GM12878 (cell line): Measurements from ENCODE around the gene CP. TPM values are rescaled to one million over a fixed set of nuclear protein-coding genes. Genes with fewer than 3 reads are reported as not detected.
A peak's percentile ranks its signal among the peaks of the same experiment; 100 is the strongest.

Source experiments
- ATAC-seq: fragments of 200-7000 bp; cut with Tn5 transposase; 3 replicates; pipeline ENCODE4 v1.9.1; 2020; ENCODE audit warnings: mild to moderate bottlenecking, moderate library complexity
- BruUV-seq: library from RNA; stranded (reverse); fragments of 400-500 nt; replicated peaks from 2 replicates; lab custom pipeline; 2021; lab: Mats Ljungman, UMichigan
- CTCF ChIA-PET: fragments of 300-600 bp; sonication (Branson Sonifier 250); formaldehyde crosslinking; extraction: SDS; loops from one replicate; lab custom pipeline; 2021; ENCODE audit warnings: inconsistent platforms; lab: Yijun Ruan, JAX
- POLR2A ChIA-PET: fragments of 350-600 bp; formaldehyde crosslinking; extraction: SDS; loops from one replicate; lab custom pipeline; 2021; ENCODE audit warnings: inconsistent platforms; lab: Charles Lee
- RAD21 ChIA-PET: fragments of 300-600 bp; sonication (Branson Sonifier 250); formaldehyde crosslinking; loops from one replicate; lab custom pipeline; 2023; ENCODE audit warnings: antibody characterized with exemption; ENCODE audit not compliant: unreplicated experiment; lab: Charles Lee
- SMC1A ChIA-PET: fragments of 300-600 bp; sonication (Branson Sonifier 250); formaldehyde crosslinking; loops from one replicate; lab custom pipeline; 2023; ENCODE audit not compliant: unreplicated experiment, uncharacterized antibody; lab: Charles Lee
- DNase-seq: peaks from one replicate; pipeline ENCODE4 v3.0.0-alpha.2; 2011; ENCODE audit warnings: low read depth, low spot score
- FAIRE-seq: peaks from 3 replicates; lab custom pipeline; 2011; peaks lifted over from hg19 to GRCh38; lab: Jason Lieb, UNC
- H2AFZ ChIP-seq: 2 replicates; pipeline ENCODE4 v1.6.0; 2011; ENCODE audit warnings: low read depth, low read length, control low read depth; ENCODE audit not compliant: control insufficient read depth
- H3K27ac ChIP-seq: 2 replicates; pipeline ENCODE4 v1.5.1; 2011; ENCODE audit warnings: control low read depth; ENCODE audit not compliant: control insufficient read depth, insufficient read depth
- H3K27me3 ChIP-seq, 2 experiments: replicated peaks in 1 of 2; 2 replicates each; pipeline versions ENCODE4 v1.6.0 to v1.6.1; 2011; ENCODE audit warnings: low read length in 1 of 2; ENCODE audit not compliant: control insufficient read depth in 2 of 2, insufficient read depth in 2 of 2
- H3K36me3 ChIP-seq, 2 experiments: 2 replicates each; pipeline ENCODE4 v1.5.1; 2011; ENCODE audit warnings: low read length in 1 of 2; ENCODE audit not compliant: control insufficient read depth in 2 of 2, insufficient read depth in 2 of 2
- H3K4me1 ChIP-seq: 2 replicates; pipeline ENCODE4 v1.6.1; 2011; ENCODE audit warnings: mild to moderate bottlenecking, low read length, moderate library complexity, mixed read lengths; ENCODE audit not compliant: control insufficient read depth, insufficient read depth
- H3K4me2 ChIP-seq: 2 replicates; pipeline ENCODE4 v1.6.0; 2011; ENCODE audit warnings: control low read depth; ENCODE audit not compliant: control insufficient read depth, insufficient read depth
- H3K4me3 ChIP-seq: fragments of 200-600 bp; sonication (generic); 2 replicates; pipeline ENCODE4 v1.5.1; 2016
- H3K79me2 ChIP-seq: 2 replicates; pipeline ENCODE4 v1.6.0; 2011; ENCODE audit warnings: low read length; ENCODE audit not compliant: control insufficient read depth, insufficient read depth
- H3K9ac ChIP-seq: 2 replicates; pipeline ENCODE4 v1.8.0; 2011; ENCODE audit warnings: low read length, control low read depth, mixed read lengths; ENCODE audit not compliant: control insufficient read depth, insufficient read depth
- H3K9me3 ChIP-seq: replicated peaks from 3 replicates; pipeline ENCODE4 v1.5.1; 2011; ENCODE audit warnings: mild to moderate bottlenecking, low read length; ENCODE audit not compliant: control insufficient read depth, insufficient read depth
- H4K20me1 ChIP-seq: 2 replicates; pipeline ENCODE4 v1.6.0; 2011; ENCODE audit not compliant: control insufficient read depth, insufficient read depth
- ATF7 ChIP-seq: fragments of 450-650 bp; IDR thresholded peaks from 2 replicates; pipeline ENCODE4 v1.6.1; 2016; ENCODE audit warnings: low read depth, mild to moderate bottlenecking
- EED ChIP-seq: sonication (generic); IDR thresholded peaks from 2 replicates; pipeline ENCODE4 v1.6.1; 2016; ENCODE audit warnings: antibody characterized with exemption, low read depth
- EZH2 ChIP-seq: IDR thresholded peaks from 2 replicates; pipeline ENCODE4 v1.6.1; 2012; ENCODE audit warnings: low read depth, mild to moderate bottlenecking, control low read depth, inconsistent platforms, low read length, borderline replicate concordance; ENCODE audit not compliant: control insufficient read depth
- FOXM1 ChIP-seq: IDR thresholded peaks from 2 replicates; pipeline ENCODE4 v1.6.1; 2012; ENCODE audit warnings: low read depth, mild to moderate bottlenecking, inconsistent platforms, low read length, moderate library complexity
- MTA2 ChIP-seq: fragments of 450-650 bp; IDR thresholded peaks from 2 replicates; pipeline ENCODE4 v1.6.1; 2016; ENCODE audit warnings: low read depth, mild to moderate bottlenecking, moderate library complexity
- SMARCA5 ChIP-seq: fragments of 450-650 bp; IDR thresholded peaks from 2 replicates; pipeline ENCODE4 v1.6.1; 2017; ENCODE audit warnings: mild to moderate bottlenecking
- STAT1 ChIP-seq: fragments of 450-650 bp; conservative IDR thresholded peaks from 2 replicates; pipeline ENCODE4 v1.6.1; 2014; ENCODE audit warnings: antibody characterized with exemption, mild to moderate bottlenecking
- USF1 ChIP-seq: IDR thresholded peaks from 2 replicates; pipeline ENCODE4 v1.6.1; 2011; ENCODE audit warnings: borderline replicate concordance, low read depth, mild to moderate bottlenecking, moderate library complexity, mixed read lengths, low read length; ENCODE audit not compliant: insufficient read depth; ENCODE audit errors: extremely low read length
- WGBS: methylation state at CpG from one replicate; pipeline ENCODE4 v1.1.6; 2016; ENCODE audit warnings: low lambda C conversion rate; ENCODE audit not compliant: insufficient replicate concordance, insufficient coverage; ENCODE audit errors: missing lambda C conversion rate; 5-methylcytosine and 5-hydroxymethylcytosine counted together
- in situ Hi-C: fragments of 300-500 bp; cut with MboI; formaldehyde crosslinking; loops from 9 replicates; pipeline ENCODE4 v1.14.3; 2018; ENCODE audit warnings: mixed read lengths
- intact Hi-C: fragments of 100-400 bp; cut with micrococcal nuclease; formaldehyde crosslinking; loops from one replicate; pipeline ENCODE4 v1.14.2; 2022; ENCODE audit not compliant: unreplicated experiment
- polyA plus RNA-seq, 11 experiments: library from polyadenylated mRNA; depleted of rRNA in 4 of 11; unstranded in 6 of 11; stranded (reverse) in 5 of 11; fragments of >200 nt; fragmentation: Nextera tagmentation in 4 of 11; fragmentation: Illumina TruSeq in 1 of 11; extraction: Ambion mirVana in 4 of 11; extraction: Trizol in 1 of 11; gene quantifications; 1 replicate in 1 of 11; 2 replicates in 10 of 11; pipeline versions ENCODE4 v1.2.1 to v1.2.3, GENCODE V29; 2011 to 2016; ENCODE audit warnings: inconsistent platforms in 2 of 11, missing spikeins in 2 of 11, low read depth in 1 of 11
- total RNA-seq, 4 experiments: library from RNA; depleted of rRNA in 3 of 4; stranded (reverse); fragments of >200 nt in 3 of 4; fragmentation: Illumina TruSeq in 1 of 4; extraction: Trizol in 1 of 4; gene quantifications; 2 replicates each; pipeline versions ENCODE4 v1.2.1 to v1.2.3, GENCODE V29; 2013 to 2021

The CP gene
- total and polyA plus RNA-seq, 10 of the 15 experiments (the other 5 are each of a cell fraction or from before 2014, with no cell fraction given) = 0.14 to 1.2 (median 0.30) TPM; not detected in 6

DNA sequence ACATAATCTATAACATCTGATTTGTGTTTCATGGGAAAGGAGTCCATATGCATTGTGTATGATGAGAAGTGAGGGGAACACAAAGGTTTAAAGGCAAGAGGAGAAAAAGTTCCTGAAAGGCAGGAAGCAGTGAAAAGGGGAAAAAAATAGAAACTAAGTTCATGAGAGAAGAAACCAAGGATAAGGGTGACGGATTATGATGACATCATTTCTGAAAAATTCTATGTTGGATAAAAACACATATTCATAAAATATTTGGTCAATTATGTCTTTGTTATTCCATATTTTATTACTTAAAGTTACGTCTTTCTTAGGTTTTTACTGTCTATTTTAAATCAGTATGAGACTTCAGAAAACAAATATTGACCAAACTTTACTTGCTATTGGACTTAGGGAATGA lies 48.6 kb upstream of the CP start:
- Histone ChIP-seq H3K27me3 (no peaks in the 10 kb centered on the region), H3K27ac (no peak overlapping the region), H3K4me3 (no peak overlapping the region), H2AFZ (no peak overlapping the region), H3K4me1 (0 out of 2 replicates have a peak, but pooled peaks cover 2% of the 10 kb centered on the region), H3K9ac (no peak overlapping the region), H3K9me3 (no peaks in the 10 kb centered on the region), H3K79me2 (no peaks in the 10 kb centered on the region), H3K36me3 (no peaks in the 10 kb centered on the region), H4K20me1 (no peaks in the 10 kb centered on the region), H3K4me2 (no peak overlapping the region)
- in situ Hi-C loops (loop anchor here (5.0 to 10.0 kb wide), 3 partner anchors 153 to 405 kb away; partner anchors contain the start of gene CPA3), intact Hi-C loops (loop anchor here (10.0 kb wide), 1 partner anchor 405 kb away; the partner anchor contains the start of gene CPA3)
- WGBS = 24% methylated on average over 2 of the region's 2 CpGs
- FAIRE-seq (no peak), DNase-seq (no peak), ATAC-seq (no peak)
- RAD21 ChIA-PET = no interaction called here
- BruUV-seq = no TSS peak
- SMC1A ChIA-PET = interaction anchor here (6.4 kb wide), 1 partner anchor 150 kb away, joined by 86 read pairs; no protein-coding TSS in a partner anchor
- CTCF ChIA-PET = interaction anchor here (6.3 kb wide), 2 partner anchors 149 to 317 kb away, joined by 75 to 168 read pairs; no protein-coding TSS in a partner anchor
- POLR2A ChIA-PET = no interaction called here
- TF ChIP-seq ATF7 (peak; percentile 42; the same call in 1 of the 2 replicates), STAT1 (no peak), EZH2 (no peak), SMARCA5 (no peak), FOXM1 (no peak), USF1 (no peak), EED (no peak), MTA2 (no peak)
